CMK (cell line): ENCODE results near the gene CORO1C.

ENCODE experiments used
- DNase-seq: peaks from one replicate; pipeline ENCODE4 v3.0.0-alpha.2; 2010; ENCODE audit warnings: low read depth

The CORO1C gene

GRCh38 chr12:108599541-108599940 lies 131.8 kb downstream of the CORO1C start:
- DNase-seq, result no peak

- no peak for DNase-seq
These were observed 132.6 kb downstream of the CORO1C start for GRCh38 chr12:108598553-108599250.

- DNase-seq, result peak; percentile 55
These were observed 133.5 kb downstream of the CORO1C start, which contains the start of gene TMEM119 for GRCh38 chr12:108597559-108598471. Gene TMEM119, minus strand, starts transcription at chr12:108598084. Its CDS starts 5,701 bp downstream, at chr12:108592383.

GRCh38 chr12:108596854-108597558 lies 134.3 kb downstream of the CORO1C start:
- no peak for DNase-seq

- no peak for DNase-seq
These were observed 135.3 kb downstream of the CORO1C start for GRCh38 chr12:108595711-108596647.
